A549 (cell line): ENCODE measurements around the gene CARMIL1.

Experiments used
- CHD4 ChIP-seq: fragments of 200-600 bp; sonication (generic); IDR thresholded peaks from 2 replicates; pipeline ENCODE4 v1.6.1; 2016; ENCODE audit warnings: antibody characterized with exemption, mild to moderate bottlenecking, borderline replicate concordance
- KDM1A ChIP-seq: fragments of 200-600 bp; sonication (generic); IDR thresholded peaks from 2 replicates; pipeline ENCODE4 v1.6.1; 2016; ENCODE audit warnings: low read depth, mild to moderate bottlenecking
- TF ChIP-seq, protein P1 (sequence below): fragments of 250-450 bp; sonication (Bioruptor Pico); IDR thresholded peaks from 2 replicates; pipeline ENCODE4 v1.5.0; 2021; ENCODE audit warnings: mild to moderate bottlenecking, moderate library complexity, borderline replicate concordance
- TF ChIP-seq, protein P2 (sequence below): fragments of >200 bp; sonication (Bioruptor Twin); formaldehyde crosslinking; IDR thresholded peaks from 3 replicates; pipeline ENCODE4 v1.5.1; 2016

- TF ChIP-seq KDM1A: no peak
- TF ChIP-seq, protein P1, sequence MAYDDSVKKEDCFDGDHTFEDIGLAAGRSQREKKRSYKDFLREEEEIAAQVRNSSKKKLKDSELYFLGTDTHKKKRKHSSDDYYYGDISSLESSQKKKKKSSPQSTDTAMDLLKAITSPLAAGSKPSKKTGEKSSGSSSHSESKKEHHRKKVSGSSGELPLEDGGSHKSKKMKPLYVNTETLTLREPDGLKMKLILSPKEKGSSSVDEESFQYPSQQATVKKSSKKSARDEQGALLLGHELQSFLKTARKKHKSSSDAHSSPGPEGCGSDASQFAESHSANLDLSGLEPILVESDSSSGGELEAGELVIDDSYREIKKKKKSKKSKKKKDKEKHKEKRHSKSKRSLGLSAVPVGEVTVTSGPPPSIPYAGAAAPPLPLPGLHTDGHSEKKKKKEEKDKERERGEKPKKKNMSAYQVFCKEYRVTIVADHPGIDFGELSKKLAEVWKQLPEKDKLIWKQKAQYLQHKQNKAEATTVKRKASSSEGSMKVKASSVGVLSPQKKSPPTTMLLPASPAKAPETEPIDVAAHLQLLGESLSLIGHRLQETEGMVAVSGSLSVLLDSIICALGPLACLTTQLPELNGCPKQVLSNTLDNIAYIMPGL (CRISPR knock-in tag): no peak
- no peak for TF ChIP-seq CHD4
- TF ChIP-seq, protein P2, sequence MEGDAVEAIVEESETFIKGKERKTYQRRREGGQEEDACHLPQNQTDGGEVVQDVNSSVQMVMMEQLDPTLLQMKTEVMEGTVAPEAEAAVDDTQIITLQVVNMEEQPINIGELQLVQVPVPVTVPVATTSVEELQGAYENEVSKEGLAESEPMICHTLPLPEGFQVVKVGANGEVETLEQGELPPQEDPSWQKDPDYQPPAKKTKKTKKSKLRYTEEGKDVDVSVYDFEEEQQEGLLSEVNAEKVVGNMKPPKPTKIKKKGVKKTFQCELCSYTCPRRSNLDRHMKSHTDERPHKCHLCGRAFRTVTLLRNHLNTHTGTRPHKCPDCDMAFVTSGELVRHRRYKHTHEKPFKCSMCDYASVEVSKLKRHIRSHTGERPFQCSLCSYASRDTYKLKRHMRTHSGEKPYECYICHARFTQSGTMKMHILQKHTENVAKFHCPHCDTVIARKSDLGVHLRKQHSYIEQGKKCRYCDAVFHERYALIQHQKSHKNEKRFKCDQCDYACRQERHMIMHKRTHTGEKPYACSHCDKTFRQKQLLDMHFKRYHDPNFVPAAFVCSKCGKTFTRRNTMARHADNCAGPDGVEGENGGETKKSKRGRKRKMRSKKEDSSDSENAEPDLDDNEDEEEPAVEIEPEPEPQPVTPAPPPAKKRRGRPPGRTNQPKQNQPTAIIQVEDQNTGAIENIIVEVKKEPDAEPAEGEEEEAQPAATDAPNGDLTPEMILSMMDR: no peak
Observed at GRCh38 chr6:25489399-25489798, 210.2 kb downstream of the CARMIL1 start.
